Trophoblast cell (in vitro differentiated cells and primary cell): ENCODE results near the gene ID1.
A peak's percentile ranks its signal among the peaks of the same experiment; 100 is the strongest.

Experiments used
- DNase-seq, 2 donors: peaks; one replicate each; pipeline ENCODE4 v3.0.0-alpha.2; 2016
- H2AFZ ChIP-seq: 2 replicates; pipeline ENCODE4 v1.6.1; 2013; ENCODE audit warnings: low read length, moderate library complexity, mild to moderate bottlenecking; ENCODE audit not compliant: insufficient read depth, poor library complexity
- H2AK5ac ChIP-seq: 2 replicates; pipeline ENCODE4 v1.6.1; 2013; ENCODE audit warnings: mild to moderate bottlenecking, low read length
- H2BK120ac ChIP-seq: 2 replicates; pipeline ENCODE4 v1.6.1; 2013; ENCODE audit warnings: low read length, mild to moderate bottlenecking, moderate library complexity; ENCODE audit not compliant: insufficient read depth, poor library complexity
- H2BK12ac ChIP-seq: 2 replicates; pipeline ENCODE4 v1.6.1; 2013; ENCODE audit warnings: mild to moderate bottlenecking, low read length, moderate library complexity
- H2BK5ac ChIP-seq: 2 replicates; pipeline ENCODE4 v1.6.1; 2013; ENCODE audit warnings: low read length, low read depth, moderate library complexity, mild to moderate bottlenecking; ENCODE audit not compliant: poor library complexity
- H3K14ac ChIP-seq: 2 replicates; pipeline ENCODE4 v1.6.1; 2013; ENCODE audit warnings: mild to moderate bottlenecking, low read length
- H3K18ac ChIP-seq: 2 replicates; pipeline ENCODE4 v1.6.1; 2013; ENCODE audit warnings: mild to moderate bottlenecking, low read length
- H3K23ac ChIP-seq: 2 replicates; pipeline ENCODE4 v1.6.1; 2013; ENCODE audit warnings: low read length
- H3K27ac ChIP-seq: 2 replicates; pipeline ENCODE4 v1.5.1; 2013; ENCODE audit warnings: low read depth, mild to moderate bottlenecking, inconsistent platforms, low read length, moderate library complexity
- H3K27me3 ChIP-seq: 2 replicates; pipeline ENCODE4 v1.6.1; 2013; ENCODE audit warnings: inconsistent platforms, mild to moderate bottlenecking, low read length, moderate library complexity; ENCODE audit not compliant: insufficient read depth
- H3K36me3 ChIP-seq, 2 experiments: 1 replicate in 1 of 2; 2 replicates in 1 of 2; pipeline ENCODE4 v1.6.1; 2013; ENCODE audit warnings: low read length in 2 of 2, mild to moderate bottlenecking in 2 of 2, moderate library complexity in 1 of 2; ENCODE audit not compliant: insufficient read depth in 2 of 2, control insufficient read depth in 1 of 2
- H3K4ac ChIP-seq: 2 replicates; pipeline ENCODE4 v1.6.1; 2013; ENCODE audit warnings: low read depth, mild to moderate bottlenecking, low read length, moderate library complexity
- H3K4me1 ChIP-seq, 2 experiments: 1 replicate in 1 of 2; 2 replicates in 1 of 2; pipeline ENCODE4 v1.6.1; 2013; ENCODE audit warnings: low read length in 2 of 2, mild to moderate bottlenecking in 2 of 2, moderate library complexity in 1 of 2; ENCODE audit not compliant: insufficient read depth in 2 of 2, control insufficient read depth in 1 of 2
- H3K4me2 ChIP-seq: 2 replicates; pipeline ENCODE4 v1.6.1; 2013; ENCODE audit warnings: inconsistent platforms, mild to moderate bottlenecking, low read length, moderate library complexity
- H3K4me3 ChIP-seq: 2 replicates; pipeline ENCODE4 v1.5.1; 2013; ENCODE audit warnings: mild to moderate bottlenecking, low read depth, low read length, inconsistent platforms
- H3K79me1 ChIP-seq: one replicate; pipeline ENCODE4 v1.6.1; 2013; ENCODE audit warnings: low read length
- H3K79me2 ChIP-seq: 2 replicates; pipeline ENCODE4 v1.6.1; 2013; ENCODE audit warnings: low read length, mild to moderate bottlenecking; ENCODE audit not compliant: control insufficient read depth, insufficient read depth, poor library complexity
- H3K9ac ChIP-seq: 2 replicates; pipeline ENCODE4 v1.6.1; 2013; ENCODE audit warnings: mild to moderate bottlenecking, low read length
- H3K9me3 ChIP-seq: 2 replicates; pipeline ENCODE4 v1.6.1; 2013; ENCODE audit warnings: low read depth, mild to moderate bottlenecking, control low read depth, inconsistent platforms, low read length; ENCODE audit not compliant: insufficient read depth
- H4K12ac ChIP-seq: 2 replicates; pipeline ENCODE4 v1.6.1; 2013; ENCODE audit warnings: low read depth, mild to moderate bottlenecking, low read length, moderate library complexity
- H4K8ac ChIP-seq: 2 replicates; pipeline ENCODE4 v1.6.1; 2013; ENCODE audit warnings: low read depth, mild to moderate bottlenecking, low read length, moderate library complexity
- H4K91ac ChIP-seq: one replicate; pipeline ENCODE4 v1.6.1; 2013; ENCODE audit warnings: low read depth, mild to moderate bottlenecking, low read length, moderate library complexity
- WGBS: extraction: QIAGEN DNeasy Blood & Tissue Kit; methylation state at CpG from one replicate; pipeline ENCODE4 v1.1.7; 2013; ENCODE audit warnings: missing lambda C conversion rate; ENCODE audit not compliant: insufficient read length, insufficient coverage; ENCODE audit errors: extremely low coverage; 5-methylcytosine and 5-hydroxymethylcytosine counted together

ID1 gene

GRCh38 chr20:31560746-31561598 lies 44.1 kb upstream of the ID1 start:
- no peak overlapping the region for H3K4me3 ChIP-seq
- H3K4ac ChIP-seq, result no peak overlapping the region
- H3K36me3 ChIP-seq, result peaks cover 49 to 51% of the 10 kb centered on the region in 2 experiments
- H3K18ac ChIP-seq, result peak overlapping the region; percentile 62
- H3K79me1 ChIP-seq, result peaks cover 28% of the 10 kb centered on the region
- H3K4me1 ChIP-seq, result peaks cover 23 to 28% of the 10 kb centered on the region in 2 experiments
- WGBS, result no CpG with 5 or more reads among the region's 7 CpGs
- peak overlapping the region; percentile 60 for H2BK5ac ChIP-seq
- H3K23ac ChIP-seq, result no peak overlapping the region
- H2BK120ac ChIP-seq, result peak overlapping the region; percentile 15
- no peaks in the 10 kb centered on the region for H3K27me3 ChIP-seq
- no peak overlapping the region for H2AFZ ChIP-seq
- no peak overlapping the region for H4K12ac ChIP-seq
- no peaks in the 10 kb centered on the region for H3K9me3 ChIP-seq
- H3K79me2 ChIP-seq, result no peaks in the 10 kb centered on the region
- H3K14ac ChIP-seq, result peak overlapping the region; percentile 23
- no peak overlapping the region for H3K9ac ChIP-seq
- peak overlapping the region; percentile 48 for H3K27ac ChIP-seq
- peak overlapping the region; percentile 56 for H4K91ac ChIP-seq
- H2BK12ac ChIP-seq, result peak overlapping the region; percentile 78
- H3K4me2 ChIP-seq, result no peak overlapping the region
- H4K8ac ChIP-seq, result peak overlapping the region; percentile 15
- DNase-seq, result peak; percentile 85 to 91
- peak overlapping the region; percentile 31 for H2AK5ac ChIP-seq

- peaks cover 59 to 60% of the 10 kb centered on the region in 2 experiments for H3K36me3 ChIP-seq
- no peak overlapping the region for H2AFZ ChIP-seq
- no peaks in the 10 kb centered on the region for H3K79me2 ChIP-seq
- H2BK120ac ChIP-seq, result peak overlapping the region; percentile 18
- no peak overlapping the region for H3K18ac ChIP-seq
- peak overlapping the region; percentile 2 for H4K8ac ChIP-seq
- DNase-seq, result peak in 1 of 2 donors; percentile 63
- H2BK12ac ChIP-seq, result peak overlapping the region; percentile 78
- peak overlapping the region; percentile 33 for H4K91ac ChIP-seq
- peaks cover 32% of the 10 kb centered on the region for H3K79me1 ChIP-seq
- H2BK5ac ChIP-seq, result peak overlapping the region; percentile 28
- no peak overlapping the region for H3K4ac ChIP-seq
- peak overlapping the region; percentile 12 for H2AK5ac ChIP-seq
- H3K4me3 ChIP-seq, result no peak overlapping the region
- H3K4me2 ChIP-seq, result no peak overlapping the region
- H3K4me1 ChIP-seq, result peaks cover 27 to 34% of the 10 kb centered on the region in 2 experiments
- no peaks in the 10 kb centered on the region for H3K9me3 ChIP-seq
- H3K14ac ChIP-seq, result peak overlapping the region; percentile 1
- no peaks in the 10 kb centered on the region for H3K27me3 ChIP-seq
- no peak overlapping the region for H3K23ac ChIP-seq
- WGBS, result no CpG with 5 or more reads among the region's 1 CpG
- H3K9ac ChIP-seq, result no peak overlapping the region
- no peak overlapping the region for H4K12ac ChIP-seq
- peak overlapping the region; percentile 9 for H3K27ac ChIP-seq
Observed at GRCh38 chr20:31562241-31562640, 42.8 kb upstream of the ID1 start.

- Histone ChIP-seq H2AK5ac (no peak overlapping the region), H3K4ac (no peak overlapping the region), H3K18ac (no peak overlapping the region), H3K9me3 (no peaks in the 10 kb centered on the region), H3K27ac (no peak overlapping the region), H3K9ac (no peak overlapping the region), H3K4me3 (no peak overlapping the region), H2BK12ac (peak overlapping the region; percentile 19), H3K36me3 (peaks cover 58 to 65% of the 10 kb centered on the region in 2 experiments), H2BK5ac (no peak overlapping the region), H2BK120ac (no peak overlapping the region), H3K4me1 (peaks cover 25 to 36% of the 10 kb centered on the region in 2 experiments), H4K12ac (no peak overlapping the region), H4K91ac (no peak overlapping the region), H3K23ac (no peak overlapping the region), H2AFZ (no peak overlapping the region), H3K27me3 (no peaks in the 10 kb centered on the region), H3K14ac (no peak overlapping the region), H3K79me1 (peaks cover 36% of the 10 kb centered on the region), H3K79me2 (peaks cover 3% of the 10 kb centered on the region), H4K8ac (no peak overlapping the region), H3K4me2 (no peak overlapping the region)
- WGBS, result no CpG with 5 or more reads among the region's 6 CpGs
- DNase-seq, result no peak
Observed at GRCh38 chr20:31564284-31564683, 40.8 kb upstream of the ID1 start.

GRCh38 chr20:31565699-31566318 lies 39.3 kb upstream of the ID1 start:
- Histone ChIP-seq H3K4ac (no peak overlapping the region), H3K36me3 (peaks cover 66 to 76% of the 10 kb centered on the region in 2 experiments), H3K18ac (no peak overlapping the region), H2AFZ (no peak overlapping the region), H3K9me3 (no peaks in the 10 kb centered on the region), H2BK5ac (peak overlapping the region; percentile 7), H2BK12ac (peak overlapping the region; percentile 20), H2AK5ac (peak overlapping the region; percentile 8), H3K23ac (no peak overlapping the region), H4K12ac (no peak overlapping the region), H2BK120ac (peak overlapping the region; percentile 3), H4K91ac (peak overlapping the region; percentile 42), H3K79me1 (peaks cover 39% of the 10 kb centered on the region), H3K9ac (no peak overlapping the region), H3K4me3 (no peak overlapping the region), H3K79me2 (peaks cover 11% of the 10 kb centered on the region), H4K8ac (no peak overlapping the region), H3K27ac (no peak overlapping the region), H3K14ac (peak overlapping the region; percentile 8), H3K4me2 (no peak overlapping the region), H3K27me3 (no peaks in the 10 kb centered on the region), H3K4me1 (peaks cover 21 to 33% of the 10 kb centered on the region in 2 experiments)
- DNase-seq, result no peak
- no CpG with 5 or more reads among the region's 6 CpGs for WGBS
